GM12878 (cell line): ENCODE measurements around the gene CHD1. TPM values are rescaled to one million over a fixed set of nuclear protein-coding genes. Genes with fewer than 3 reads are reported as not detected.

ENCODE experiments used
- ATAC-seq: fragments of 200-7000 bp; cut with Tn5 transposase; 3 replicates; pipeline ENCODE4 v1.9.1; 2020; ENCODE audit warnings: mild to moderate bottlenecking, moderate library complexity
- BruUV-seq: library from RNA; stranded (reverse); fragments of 400-500 nt; replicated peaks from 2 replicates; lab custom pipeline; 2021; lab: Mats Ljungman, UMichigan
- CTCF ChIA-PET: fragments of 300-600 bp; sonication (Branson Sonifier 250); formaldehyde crosslinking; extraction: SDS; loops from one replicate; lab custom pipeline; 2021; ENCODE audit warnings: inconsistent platforms; lab: Yijun Ruan, JAX
- POLR2A ChIA-PET: fragments of 350-600 bp; formaldehyde crosslinking; extraction: SDS; loops from one replicate; lab custom pipeline; 2021; ENCODE audit warnings: inconsistent platforms; lab: Charles Lee
- RAD21 ChIA-PET: fragments of 300-600 bp; sonication (Branson Sonifier 250); formaldehyde crosslinking; loops from one replicate; lab custom pipeline; 2023; ENCODE audit warnings: antibody characterized with exemption; ENCODE audit not compliant: unreplicated experiment; lab: Charles Lee
- SMC1A ChIA-PET: fragments of 300-600 bp; sonication (Branson Sonifier 250); formaldehyde crosslinking; loops from one replicate; lab custom pipeline; 2023; ENCODE audit not compliant: unreplicated experiment, uncharacterized antibody; lab: Charles Lee
- DNase-seq: peaks from one replicate; pipeline ENCODE4 v3.0.0-alpha.2; 2011; ENCODE audit warnings: low read depth, low spot score
- FAIRE-seq: peaks from 3 replicates; lab custom pipeline; 2011; peaks lifted over from hg19 to GRCh38; lab: Jason Lieb, UNC
- H2AFZ ChIP-seq: 2 replicates; pipeline ENCODE4 v1.6.0; 2011; ENCODE audit warnings: low read depth, low read length, control low read depth; ENCODE audit not compliant: control insufficient read depth
- H3K27ac ChIP-seq: 2 replicates; pipeline ENCODE4 v1.5.1; 2011; ENCODE audit warnings: control low read depth; ENCODE audit not compliant: control insufficient read depth, insufficient read depth
- H3K27me3 ChIP-seq, 2 experiments: replicated peaks in 1 of 2; 2 replicates each; pipeline versions ENCODE4 v1.6.0 to v1.6.1; 2011; ENCODE audit warnings: low read length in 1 of 2; ENCODE audit not compliant: control insufficient read depth in 2 of 2, insufficient read depth in 2 of 2
- H3K36me3 ChIP-seq, 2 experiments: 2 replicates each; pipeline ENCODE4 v1.5.1; 2011; ENCODE audit warnings: low read length in 1 of 2; ENCODE audit not compliant: control insufficient read depth in 2 of 2, insufficient read depth in 2 of 2
- H3K4me1 ChIP-seq: 2 replicates; pipeline ENCODE4 v1.6.1; 2011; ENCODE audit warnings: mild to moderate bottlenecking, low read length, moderate library complexity, mixed read lengths; ENCODE audit not compliant: control insufficient read depth, insufficient read depth
- H3K4me2 ChIP-seq: 2 replicates; pipeline ENCODE4 v1.6.0; 2011; ENCODE audit warnings: control low read depth; ENCODE audit not compliant: control insufficient read depth, insufficient read depth
- H3K4me3 ChIP-seq: fragments of 200-600 bp; sonication (generic); 2 replicates; pipeline ENCODE4 v1.5.1; 2016
- H3K79me2 ChIP-seq: 2 replicates; pipeline ENCODE4 v1.6.0; 2011; ENCODE audit warnings: low read length; ENCODE audit not compliant: control insufficient read depth, insufficient read depth
- H3K9ac ChIP-seq: 2 replicates; pipeline ENCODE4 v1.8.0; 2011; ENCODE audit warnings: low read length, control low read depth, mixed read lengths; ENCODE audit not compliant: control insufficient read depth, insufficient read depth
- H3K9me3 ChIP-seq: replicated peaks from 3 replicates; pipeline ENCODE4 v1.5.1; 2011; ENCODE audit warnings: mild to moderate bottlenecking, low read length; ENCODE audit not compliant: control insufficient read depth, insufficient read depth
- H4K20me1 ChIP-seq: 2 replicates; pipeline ENCODE4 v1.6.0; 2011; ENCODE audit not compliant: control insufficient read depth, insufficient read depth
- BHLHE40 ChIP-seq, 2 experiments: fragments of 450-650 bp in 1 of 2; IDR thresholded peaks; 2 replicates each; pipeline ENCODE4 v1.6.1; 2011 to 2017; ENCODE audit warnings: low read depth in 2 of 2, borderline replicate concordance in 1 of 2, improper control_type of control experiment in 1 of 2, low read length in 1 of 2, mild to moderate bottlenecking in 1 of 2
- CEBPZ ChIP-seq: fragments of 150-350 bp; IDR thresholded peaks from 2 replicates; pipeline ENCODE4 v1.6.1; 2016; ENCODE audit warnings: low read depth, low read length
- CREM ChIP-seq: IDR thresholded peaks from 2 replicates; pipeline ENCODE4 v1.6.1; 2014; ENCODE audit warnings: antibody characterized with exemption, low read depth
- EZH2 ChIP-seq: IDR thresholded peaks from 2 replicates; pipeline ENCODE4 v1.6.1; 2012; ENCODE audit warnings: low read depth, mild to moderate bottlenecking, control low read depth, inconsistent platforms, low read length, borderline replicate concordance; ENCODE audit not compliant: control insufficient read depth
- MLLT1 ChIP-seq: fragments of 450-650 bp; IDR thresholded peaks from 2 replicates; pipeline ENCODE4 v1.6.1; 2016; ENCODE audit warnings: mild to moderate bottlenecking
- MXI1 ChIP-seq: fragments of 150-350 bp; IDR thresholded peaks from 2 replicates; pipeline ENCODE4 v1.6.1; 2011; ENCODE audit warnings: low read depth, mild to moderate bottlenecking, inconsistent platforms, low read length, improper control_type of control experiment
- PAX5 ChIP-seq: IDR thresholded peaks from 2 replicates; pipeline ENCODE4 v1.6.1; 2011; ENCODE audit warnings: low read depth, low read length, borderline replicate concordance
- RELB ChIP-seq: fragments of 450-650 bp; IDR thresholded peaks from 2 replicates; pipeline ENCODE4 v1.6.1; 2017; ENCODE audit warnings: low read depth, mild to moderate bottlenecking, moderate library complexity
- SIN3A ChIP-seq: IDR thresholded peaks from 2 replicates; pipeline ENCODE4 v1.6.1; 2012; ENCODE audit warnings: low read depth, low read length, improper control_type of control experiment
- WGBS: methylation state at CpG from one replicate; pipeline ENCODE4 v1.1.6; 2016; ENCODE audit warnings: low lambda C conversion rate; ENCODE audit not compliant: insufficient replicate concordance, insufficient coverage; ENCODE audit errors: missing lambda C conversion rate; 5-methylcytosine and 5-hydroxymethylcytosine counted together
- in situ Hi-C: fragments of 300-500 bp; cut with MboI; formaldehyde crosslinking; loops from 9 replicates; pipeline ENCODE4 v1.14.3; 2018; ENCODE audit warnings: mixed read lengths
- intact Hi-C: fragments of 100-400 bp; cut with micrococcal nuclease; formaldehyde crosslinking; loops from one replicate; pipeline ENCODE4 v1.14.2; 2022; ENCODE audit not compliant: unreplicated experiment
- polyA plus RNA-seq, 11 experiments: library from polyadenylated mRNA; depleted of rRNA in 4 of 11; unstranded in 6 of 11; stranded (reverse) in 5 of 11; fragments of >200 nt; fragmentation: Nextera tagmentation in 4 of 11; fragmentation: Illumina TruSeq in 1 of 11; extraction: Ambion mirVana in 4 of 11; extraction: Trizol in 1 of 11; gene quantifications; 1 replicate in 1 of 11; 2 replicates in 10 of 11; pipeline versions ENCODE4 v1.2.1 to v1.2.3, GENCODE V29; 2011 to 2016; ENCODE audit warnings: inconsistent platforms in 2 of 11, missing spikeins in 2 of 11, low read depth in 1 of 11
- total RNA-seq, 4 experiments: library from RNA; depleted of rRNA in 3 of 4; stranded (reverse); fragments of >200 nt in 3 of 4; fragmentation: Illumina TruSeq in 1 of 4; extraction: Trizol in 1 of 4; gene quantifications; 2 replicates each; pipeline versions ENCODE4 v1.2.1 to v1.2.3, GENCODE V29; 2013 to 2021

Gene CHD1
- total and polyA plus RNA-seq, 10 of the 15 experiments (the other 5 are each of a cell fraction or from before 2014, with no cell fraction given), result 25.5 to 158 (median 50.5) TPM

- CTCF ChIA-PET, result interaction anchor here (1.0 kb wide), 1 partner anchor 16 kb away, joined by 3 read pairs; no protein-coding TSS in a partner anchor
- Histone ChIP-seq H3K9me3 (no peaks in the 10 kb centered on the region), H3K4me2 (no peak overlapping the region), H3K27ac (no peak overlapping the region), H3K79me2 (no peaks in the 10 kb centered on the region), H4K20me1 (no peaks in the 10 kb centered on the region), H3K9ac (no peak overlapping the region), H3K36me3 (no peaks in the 10 kb centered on the region), H3K27me3 (no peaks in the 10 kb centered on the region), H3K4me1 (no peaks in the 10 kb centered on the region), H3K4me3 (no peak overlapping the region), H2AFZ (no peak overlapping the region)
- in situ Hi-C loops, result no loop called here
- DNase-seq (no peak), FAIRE-seq (no peak), ATAC-seq (no peak)
- RAD21 ChIA-PET, result no interaction called here
- BruUV-seq, result no TSS peak
- WGBS, result 77% methylated on average over 5 of the region's 5 CpGs
- SMC1A ChIA-PET, result no interaction called here
- intact Hi-C loops, result no loop called here
- TF ChIP-seq MXI1 (no peak), PAX5 (no peak)
- POLR2A ChIA-PET, result no interaction called here
Observed at GRCh38 chr5:98836175-98836574, 92.6 kb downstream of the CHD1 start.

- ChIA-PET CTCF (interaction anchor here (0.6 to 2.0 kb wide), 8 partner anchors 25 to 1531 kb away, joined by 3 to 6 read pairs (median 3); no protein-coding TSS in a partner anchor), RAD21 (no interaction called here), SMC1A (interaction anchor here (1.4 to 4.0 kb wide), 3 partner anchors 12 to 233 kb away, joined by 3 to 14 read pairs (median 3); no protein-coding TSS in a partner anchor), POLR2A (no interaction called here)
- H3K9me3 ChIP-seq, result no peaks in the 10 kb centered on the region
- H3K27me3 ChIP-seq, result no peaks in the 10 kb centered on the region
- no peaks in the 10 kb centered on the region for H3K79me2 ChIP-seq
- no peaks in the 10 kb centered on the region for H3K4me1 ChIP-seq
- in situ Hi-C loops, result no loop called here
- 42% methylated on average over 7 of the region's 7 CpGs for WGBS
- DNase-seq (no peak), FAIRE-seq (no peak), ATAC-seq (0 out of 3 replicates have a peak, but pooled peaks have one; percentile 24)
- H3K36me3 ChIP-seq, result no peaks in the 10 kb centered on the region
- H3K4me2 ChIP-seq, result no peak overlapping the region
- intact Hi-C loops, result loop anchor here (2.0 to 10.0 kb wide), 5 partner anchors 59 to 1595 kb away; no protein-coding TSS in a partner anchor
- H2AFZ ChIP-seq, result no peak overlapping the region
- no TSS peak for BruUV-seq
- no peak overlapping the region for H3K9ac ChIP-seq
- H4K20me1 ChIP-seq, result no peaks in the 10 kb centered on the region
- no peak overlapping the region for H3K4me3 ChIP-seq
- H3K27ac ChIP-seq, result no peak overlapping the region
- TF ChIP-seq CREM (no peak), MLLT1 (no peak), CEBPZ (no peak), BHLHE40 (IDR thresholded peaks at IDR 0.05; ENCODE audit: borderline replicate concordance in 1 of 2, low read depth in 2 of 2, low read length in 1 of 2) (no peak), SIN3A (no peak), EZH2 (no peak), RELB (no peak)
Observed at GRCh38 chr5:98827588-98828284, 101.1 kb downstream of the CHD1 start.
